Heart right ventricle (tissue), 16 donors: ENCODE data around the gene ZNF100. TPM values are rescaled to one million over a fixed set of nuclear protein-coding genes. Genes with fewer than 3 reads are reported as not detected.
"Not testable (repeated sequence)": the region's sequence is repeated elsewhere in the genome, so short reads cannot be mapped to it uniquely, and the experiment has no call there.

Experiments used
- ATAC-seq, 8 donors: fragments of 200-7000 bp; cut with Tn5 transposase; one replicate each; pipeline ENCODE4 v1.9.1; 2020; ENCODE audit warnings: mild to moderate bottlenecking in 8 of 8, moderate library complexity in 8 of 8, moderate number of reproducible peaks in 1 of 8
- DNase-seq, 2 donors: peaks; one replicate each; pipeline ENCODE4 v3.0.0-alpha.2; 2020
- H3K27ac ChIP-seq, 10 donors: fragments of 200-600 bp; sonication (generic) in 2 of 10; one replicate each; pipeline versions ENCODE4 v1.5.0 to v1.8.0; 2020 to 2022; ENCODE audit warnings: mild to moderate bottlenecking in 3 of 10
- H3K27me3 ChIP-seq, 7 donors: fragments of 200-600 bp; one replicate each; pipeline ENCODE4 v1.8.0; 2021 to 2022; ENCODE audit warnings: mild to moderate bottlenecking in 2 of 7
- H3K36me3 ChIP-seq, 9 donors: fragments of 200-600 bp; sonication (generic) in 1 of 9; one replicate each; pipeline versions ENCODE4 v1.5.0 to v1.8.0; 2020 to 2022; ENCODE audit warnings: mild to moderate bottlenecking in 2 of 9
- H3K4me1 ChIP-seq, 9 donors: fragments of 200-600 bp; sonication (generic) in 1 of 9; one replicate each; pipeline versions ENCODE4 v1.5.0 to v1.8.0; 2020 to 2022; ENCODE audit warnings: mild to moderate bottlenecking in 4 of 9
- H3K4me3 ChIP-seq, 10 donors: fragments of 200-600 bp; sonication (generic) in 2 of 10; one replicate each; pipeline versions ENCODE4 v1.5.0 to v1.8.0; 2020 to 2022; ENCODE audit warnings: mild to moderate bottlenecking in 7 of 10, moderate library complexity in 2 of 10
- H3K9me3 ChIP-seq, 11 donors: fragments of 200-600 bp in 10 of 11; sonication (generic) in 2 of 11; one replicate each; pipeline versions ENCODE4 v1.5.0 to v1.8.0; 2013 to 2022; ENCODE audit warnings: mild to moderate bottlenecking in 2 of 11, control low read depth in 1 of 11, moderate library complexity in 1 of 11
- WGBS, 2 donors: extraction: QIAGEN DNeasy Blood & Tissue Kit; methylation state at CpG; one replicate each; pipeline ENCODE4 v1.1.7; 2013; ENCODE audit warnings: inconsistent platforms in 1 of 2; 5-methylcytosine and 5-hydroxymethylcytosine counted together
- intact Hi-C, 10 donors: fragments of 100-400 bp; cut with DNase I; formaldehyde crosslinking; loops; one replicate each; pipeline versions ENCODE4 v1.11.1 to v1.14.2; 2022
- long read RNA-seq, 3 donors: library from polyadenylated mRNA; unstranded; transcript quantifications; one replicate each; pipeline ENCODE4 v2.0.0, GENCODE V29; 2020 to 2021
- polyA plus RNA-seq, 2 donors: library from polyadenylated mRNA; stranded (reverse); fragments of 200-250 nt; gene quantifications; one replicate each; pipeline ENCODE4 v1.2.3, GENCODE V29; 2013
- total RNA-seq, 10 donors: library from RNA; stranded (reverse); fragmentation: NEBNext Ultra II Directional in 3 of 10; extraction: Animal tissue kit (Norgen Biotek cat#: 25700) in 3 of 10; gene quantifications; one replicate each; pipeline versions ENCODE4 v1.2.1 to v1.2.4, GENCODE V29; 2021 to 2023
- TF ChIP-seq, protein P1 (sequence below), 9 donors: fragments of 200-600 bp; sonication (generic) in 2 of 9; IDR thresholded peaks; one replicate each; pipeline versions ENCODE4 v1.5.0 to v1.8.0; 2021 to 2022; ENCODE audit warnings: antibody characterized with exemption in 9 of 9, mild to moderate bottlenecking in 5 of 9, moderate library complexity in 1 of 9
- donor health status: Arrhythmogenic right ventricular cardiomyopathy.
- donor health status: ischemic (EF 13 %, LVEDD 7.1; RV severe dilation, severe dysfunction).
- donor health status: healthy with polysubstance abuse.
- donor health status: DM: no; HTN: yes; CAD: no.
- donor health status: DM: no; HTN: no; CAD: no.
- donor health status: ischemic (EF 25% LVEDD 6.9; RV normal size, moderate dysfunction).
- donor health status: ischemic (EF 25% LVEDD 5.7; RV mildly dilated, moderate dysfunction).
- donor health status: healthy.
- donor health status: DM: yes; HTN: yes; CAD: no.
- donor health status: Ischemic cardiomyopathy.
- donor health status: ischemic (EF 35%, LVEDD 5.7; RV mildly dilated, moderate dysfunction).
- donor health status: nonischemic (EF 11% LVEDD 7.7; RV severe dilation, severe dysfunction).
- donor health status: DM: yes; HTN: yes; CAD: no.
- donor health status: PGD.
- donor health status: ischemic (EF 29% LVEDD 5.4; RV normal size, mild dysfunction).
- donor health status: nonischemic (EF 23%, LVEDD 6.1; RV moderate dilation, normal function).

The ZNF100 gene
- total RNA-seq: 10 to 100 TPM in 1 of 10 donors, 1 to 10 TPM in 9; 3.2 to 10.3 (median 5.6) TPM
- polyA plus RNA-seq: 1 to 10 TPM; 1.1 to 2.8 TPM
- long read RNA-seq, donor 1, full-length matches to known transcripts: 4 of 7 reads
- long read RNA-seq, donor 1, partial matches to known transcripts: 1 of 7 reads
- long read RNA-seq, donor 1, other reads (novel, unspliced or antisense): 2 of 7 reads
- long read RNA-seq, donor 2, full-length matches to known transcripts: 2 of 7 reads
- long read RNA-seq, donor 2, partial matches to known transcripts: 1 of 7 reads
- long read RNA-seq, donor 2, other reads (novel, unspliced or antisense): 4 of 7 reads
- long read RNA-seq, donor 3, full-length matches to known transcripts: 4 of 11 reads
- long read RNA-seq, donor 3, partial matches to known transcripts: 3 of 11 reads
- long read RNA-seq, donor 3, other reads (novel, unspliced or antisense): 4 of 11 reads

DNA sequence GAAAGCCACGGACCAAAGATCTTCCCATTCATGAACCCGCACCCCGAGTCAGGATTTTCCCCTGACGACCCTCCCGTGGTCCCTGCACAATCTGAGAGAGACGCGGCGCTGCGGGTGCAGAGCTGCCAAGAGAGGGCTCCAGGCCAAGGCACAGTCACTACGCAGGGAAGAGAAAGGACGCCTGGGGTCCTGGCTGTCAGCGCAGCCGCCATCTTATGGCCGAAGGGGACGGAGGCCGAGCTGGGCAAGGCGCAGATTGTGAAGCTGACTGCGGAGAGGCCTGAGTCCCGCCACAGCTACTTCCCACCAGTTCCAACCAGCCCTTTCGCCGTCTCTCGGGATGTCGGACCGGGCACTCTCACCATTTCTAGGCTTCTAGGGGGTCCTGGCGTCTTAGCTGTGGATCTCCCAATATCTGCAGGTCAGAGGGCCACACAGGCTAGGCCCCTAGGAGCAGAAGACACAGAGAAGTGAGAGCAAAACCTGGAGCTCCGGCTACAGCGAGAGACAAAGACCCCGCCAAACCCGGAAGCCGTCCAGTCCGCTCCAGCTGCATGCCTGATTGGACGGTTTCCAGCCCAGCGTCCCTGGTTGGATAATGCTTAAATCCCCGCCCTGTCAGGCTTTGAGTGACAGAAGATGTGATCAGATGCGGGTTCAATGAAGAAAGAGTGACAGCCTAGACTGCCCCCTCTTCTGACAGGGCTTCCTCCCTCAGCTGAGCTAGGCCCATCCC, at the start of gene ZNF100:
ZNF100 (minus strand) TSS at position 515 of the 736 bp plus-strand sequence; CDS start at position 365, 150 bp downstream.
- no peaks in the 10 kb centered on the region for H3K27me3 ChIP-seq
- DNase-seq: peak; percentile 92 to 94
- intact Hi-C loops: loop anchor here in 5 of 10 donors (5.0 to 10.0 kb wide), 3 partner anchors 70 to 1970 kb away; partner anchors contain the start of gene ZNF43 (in 3 of the 5)
- no peaks in the 10 kb centered on the region for H3K9me3 ChIP-seq
- H3K27ac ChIP-seq: peak within 1 kb of the TSS; percentile 62 to 92 (median 84)
- peak within 1 kb of the TSS; percentile 65 to 84 (median 77) for H3K4me3 ChIP-seq
- 0 to 1% methylated on average over 35 of the region's 35 CpGs for WGBS, 2 donors
- peaks cover 0 to 18% (median 11%) of the 10 kb centered on the region in 9 donors for H3K4me1 ChIP-seq
- H3K36me3 ChIP-seq: peaks cover 0 to 34% (median 19%) of the 10 kb centered on the region in 9 donors
- TF ChIP-seq, protein P1, sequence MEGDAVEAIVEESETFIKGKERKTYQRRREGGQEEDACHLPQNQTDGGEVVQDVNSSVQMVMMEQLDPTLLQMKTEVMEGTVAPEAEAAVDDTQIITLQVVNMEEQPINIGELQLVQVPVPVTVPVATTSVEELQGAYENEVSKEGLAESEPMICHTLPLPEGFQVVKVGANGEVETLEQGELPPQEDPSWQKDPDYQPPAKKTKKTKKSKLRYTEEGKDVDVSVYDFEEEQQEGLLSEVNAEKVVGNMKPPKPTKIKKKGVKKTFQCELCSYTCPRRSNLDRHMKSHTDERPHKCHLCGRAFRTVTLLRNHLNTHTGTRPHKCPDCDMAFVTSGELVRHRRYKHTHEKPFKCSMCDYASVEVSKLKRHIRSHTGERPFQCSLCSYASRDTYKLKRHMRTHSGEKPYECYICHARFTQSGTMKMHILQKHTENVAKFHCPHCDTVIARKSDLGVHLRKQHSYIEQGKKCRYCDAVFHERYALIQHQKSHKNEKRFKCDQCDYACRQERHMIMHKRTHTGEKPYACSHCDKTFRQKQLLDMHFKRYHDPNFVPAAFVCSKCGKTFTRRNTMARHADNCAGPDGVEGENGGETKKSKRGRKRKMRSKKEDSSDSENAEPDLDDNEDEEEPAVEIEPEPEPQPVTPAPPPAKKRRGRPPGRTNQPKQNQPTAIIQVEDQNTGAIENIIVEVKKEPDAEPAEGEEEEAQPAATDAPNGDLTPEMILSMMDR (IDR thresholded peaks at IDR 0.05): no peak
- peak; percentile 96 to 99 (median 98) for ATAC-seq

DNA sequence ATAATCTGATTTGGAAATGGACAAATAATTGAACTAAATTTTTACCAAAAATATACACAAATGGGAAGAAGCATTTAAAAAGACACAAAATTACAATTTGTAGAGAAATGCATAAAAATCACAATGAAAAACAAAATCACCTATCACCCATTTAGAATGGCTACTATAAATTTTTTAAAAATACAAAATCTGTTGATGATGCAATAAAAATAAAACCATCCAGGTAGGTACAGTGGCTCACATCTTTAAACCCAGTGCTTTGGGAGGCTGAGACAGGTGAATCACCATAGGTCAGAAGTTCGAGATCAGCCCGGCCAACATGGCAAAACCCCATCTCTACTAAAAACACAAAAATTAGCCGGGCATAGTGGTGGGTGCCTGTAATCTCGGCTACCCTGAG, 45.1 kb upstream of the ZNF100 start:
- Histone ChIP-seq H3K36me3 (peaks cover 0 to 100% (median 96%) of the 10 kb centered on the region in 9 donors), H3K4me3 (no peak overlapping the region), H3K27ac (no peak overlapping the region), H3K9me3 (peaks cover 0 to 100% (median 70%) of the 10 kb centered on the region in 11 donors), H3K27me3 (no peaks in the 10 kb centered on the region), H3K4me1 (no peaks in the 10 kb centered on the region)
- TF ChIP-seq, protein P1 (IDR thresholded peaks at IDR 0.05): no peak
- no peak for DNase-seq
- intact Hi-C loops: no loop called here
- no peak for ATAC-seq
- 99 to 100% methylated on average over 4 of the region's 4 CpGs for WGBS, 2 donors

- Histone ChIP-seq H3K36me3 (peaks cover 0 to 72% (median 59%) of the 10 kb centered on the region in 9 donors), H3K9me3 (peaks cover 0 to 100% (median 91%) of the 10 kb centered on the region in 11 donors)
- H3K4me3 ChIP-seq, intact Hi-C loops, ATAC-seq, H3K27me3 ChIP-seq, H3K4me1 ChIP-seq, H3K27ac ChIP-seq, DNase-seq: not testable (repeated sequence)
- WGBS, 2 donors: 98 to 99% methylated on average over 3 of the region's 3 CpGs
These were observed 41.1 kb upstream of the ZNF100 start for GRCh38 chr19:21808400-21809000.

GRCh38 chr19:21789466-21790085, 22.2 kb upstream of the ZNF100 start:
- ATAC-seq (no peak), DNase-seq (no peak)
- Histone ChIP-seq H3K9me3 (peaks cover 0 to 55% (median 0%) of the 10 kb centered on the region in 11 donors), H3K27ac (no peak overlapping the region), H3K36me3 (no peaks in the 10 kb centered on the region), H3K4me1 (no peaks in the 10 kb centered on the region), H3K27me3 (no peaks in the 10 kb centered on the region), H3K4me3 (no peak overlapping the region)
- TF ChIP-seq, protein P1 (IDR thresholded peaks at IDR 0.05): no peak
- intact Hi-C loops: no loop called here
- WGBS, 2 donors: 74 to 84% methylated on average over 5 of the region's 5 CpGs
